Thyroid gland (tissue), 4 donors: Measurements from ENCODE around the gene SETD4. TPM values are rescaled to one million over a fixed set of nuclear protein-coding genes. Genes with fewer than 3 reads are reported as not detected.

ENCODE experiments used
- DNase-seq, 2 donors: peaks; one replicate each; pipeline ENCODE4 v3.0.0-alpha.2; 2019
- H3K27ac ChIP-seq, 3 donors: fragments of 200-600 bp; sonication (generic); 1 replicate in 2 of 3; 2 replicates in 1 of 3; pipeline ENCODE4 v1.5.1; 2016 to 2019; ENCODE audit warnings: mild to moderate bottlenecking in 1 of 3, moderate library complexity in 1 of 3
- H3K27me3 ChIP-seq: fragments of 200-600 bp; sonication (generic); one replicate; pipeline ENCODE4 v1.5.1; 2019
- H3K36me3 ChIP-seq, 2 donors: fragments of 200-600 bp; sonication (generic); one replicate each; pipeline ENCODE4 v1.5.1; 2016 to 2019
- H3K4me1 ChIP-seq, 2 donors: fragments of 200-600 bp; sonication (generic); one replicate each; pipeline ENCODE4 v1.5.1; 2017 to 2019
- H3K4me3 ChIP-seq, 3 donors: fragments of 200-600 bp; sonication (generic); replicated peaks in 1 of 3; 1 replicate in 2 of 3; 2 replicates in 1 of 3; pipeline ENCODE4 v1.5.1; 2016; ENCODE audit warnings: mild to moderate bottlenecking in 1 of 3
- H3K9me3 ChIP-seq: fragments of 200-600 bp; sonication (generic); one replicate; pipeline ENCODE4 v1.5.1; 2017
- CTCF ChIP-seq, 6 experiments: fragments of 200-600 bp in 3 of 6; fragments of 450-650 bp in 3 of 6; sonication (generic) in 3 of 6; IDR thresholded peaks; one replicate each; pipeline ENCODE4 v1.5.1; 2016 to 2019; ENCODE audit warnings: antibody characterized with exemption in 6 of 6, mild to moderate bottlenecking in 2 of 6, inconsistent platforms in 1 of 6, moderate library complexity in 1 of 6
- POLR2A ChIP-seq, 2 donors: fragments of 450-650 bp; IDR thresholded peaks; one replicate each; pipeline ENCODE4 v1.6.1; 2017; ENCODE audit warnings: antibody characterized with exemption in 2 of 2, mild to moderate bottlenecking in 2 of 2, moderate library complexity in 1 of 2
- WGBS, 2 donors: methylation state at CpG; one replicate each; pipeline ENCODE4 v1.1.5; 2017; 5-methylcytosine and 5-hydroxymethylcytosine counted together
- intact Hi-C: fragments of 100-400 bp; cut with DNase I; formaldehyde crosslinking; loops from one replicate; pipeline ENCODE4 v1.15.1; 2023
- total RNA-seq, 4 donors: library from RNA; depleted of rRNA; stranded (reverse); fragments of >200 nt; gene quantifications; one replicate each; pipeline ENCODE4 v1.2.3, GENCODE V29; 2016

SETD4 gene
- total RNA-seq, 4 donors from 2014 or later, result 25.9 to 33.1 (median 29.7) TPM

- no peak for DNase-seq
- intact Hi-C loops, result no loop called here
- no peaks in the 10 kb centered on the region for H3K9me3 ChIP-seq
- H3K4me1 ChIP-seq, result no peaks in the 10 kb centered on the region
- H3K27me3 ChIP-seq, result no peaks in the 10 kb centered on the region
- no peak overlapping the region for H3K27ac ChIP-seq
- TF ChIP-seq CTCF (IDR thresholded peaks at IDR 0.05), result no peak
- TF ChIP-seq POLR2A (IDR thresholded peaks at IDR 0.05), result no peak
- 83 to 90% methylated on average over 3 of the region's 3 CpGs for WGBS, 2 donors
- no peaks in the 10 kb centered on the region for H3K36me3 ChIP-seq
- H3K4me3 ChIP-seq, result no peak overlapping the region
Observed at GRCh38 chr21:35993875-35994490, 66.3 kb downstream of the SETD4 start.

GRCh38 chr21:35991131-35991530 is 69.2 kb downstream of the SETD4 start:
- H3K4me1 ChIP-seq, result no peaks in the 10 kb centered on the region
- no peak overlapping the region for H3K4me3 ChIP-seq
- 84 to 92% methylated on average over 6 of the region's 6 CpGs for WGBS, 2 donors
- H3K36me3 ChIP-seq, result no peaks in the 10 kb centered on the region
- no peaks in the 10 kb centered on the region for H3K27me3 ChIP-seq
- no peak for TF ChIP-seq CTCF (IDR thresholded peaks at IDR 0.05)
- no peak for DNase-seq
- no peaks in the 10 kb centered on the region for H3K9me3 ChIP-seq
- no peak overlapping the region for H3K27ac ChIP-seq
- intact Hi-C loops, result no loop called here

GRCh38 chr21:35990609-35991008 is 69.7 kb downstream of the SETD4 start:
- Histone ChIP-seq H3K27ac (no peak overlapping the region), H3K4me1 (no peaks in the 10 kb centered on the region), H3K27me3 (no peaks in the 10 kb centered on the region), H3K9me3 (no peaks in the 10 kb centered on the region), H3K36me3 (no peaks in the 10 kb centered on the region), H3K4me3 (no peak overlapping the region)
- no peak for TF ChIP-seq POLR2A (IDR thresholded peaks at IDR 0.05)
- TF ChIP-seq CTCF (IDR thresholded peaks at IDR 0.05), result no peak
- WGBS, 2 donors, result 92 to 95% methylated on average over 9 of the region's 9 CpGs
- intact Hi-C loops, result no loop called here
- DNase-seq, result no peak

- 57 to 64% methylated on average over 10 of the region's 10 CpGs for whole genome bisulfite sequencing, 2 donors
- Histone ChIP-seq H3K27ac (no peak overlapping the region), H3K36me3 (no peaks in the 10 kb centered on the region), H3K4me3 (no peak overlapping the region), H3K4me1 (no peaks in the 10 kb centered on the region), H3K9me3 (no peaks in the 10 kb centered on the region), H3K27me3 (no peaks in the 10 kb centered on the region)
- no peak for TF ChIP-seq CTCF (IDR thresholded peaks at IDR 0.05)
- no peak for TF ChIP-seq POLR2A (IDR thresholded peaks at IDR 0.05)
- intact Hi-C loops, result no loop called here
- peak; percentile 1 to 4 for DNase-seq
Observed at GRCh38 chr21:35989138-35989735, 71.1 kb downstream of the SETD4 start.

- intact Hi-C loops, result no loop called here
- DNase-seq, result no peak
- no peak overlapping the region for H3K4me3 ChIP-seq
- H3K36me3 ChIP-seq, result no peaks in the 10 kb centered on the region
- 46 to 54% methylated on average over 6 of the region's 6 CpGs for WGBS, 2 donors
- no peaks in the 10 kb centered on the region for H3K4me1 ChIP-seq
- H3K27ac ChIP-seq, result no peak overlapping the region
- H3K27me3 ChIP-seq, result no peaks in the 10 kb centered on the region
- H3K9me3 ChIP-seq, result no peaks in the 10 kb centered on the region
- TF ChIP-seq CTCF (IDR thresholded peaks at IDR 0.05), result no peak
- TF ChIP-seq POLR2A (IDR thresholded peaks at IDR 0.05), result no peak
Observed at GRCh38 chr21:35988416-35989137, 71.7 kb downstream of the SETD4 start.
